ENCODE measurements around the gene WHRN.

GRCh38 chr9:114474425-114474824, 30.8 kb downstream of the WHRN start:
- TF ChIP-seq L3MBTL2 (conservative IDR thresholded peaks at IDR 0.05) (no peak), HDGF (IDR thresholded peaks at IDR 0.05; ENCODE audit: borderline replicate concordance) (no peak), BHLHE40 (IDR thresholded peaks at IDR 0.05; ENCODE audit: borderline replicate concordance) (no peak), SP1 (IDR thresholded peaks at IDR 0.05) (no peak), FOXA1 (IDR thresholded peaks at IDR 0.05) (no peak), ARNT (IDR thresholded peaks at IDR 0.05) (no peak), SUZ12 (IDR thresholded peaks at IDR 0.05) (no peak), FOXM1 (IDR thresholded peaks at IDR 0.05; ENCODE audit: borderline replicate concordance) (no peak), NFRKB (IDR thresholded peaks at IDR 0.05) (no peak), ELF4 (IDR thresholded peaks at IDR 0.05) (no peak), LEF1 (IDR thresholded peaks at IDR 0.05; ENCODE audit: borderline replicate concordance) (no peak), PKNOX1 (IDR thresholded peaks at IDR 0.05) (no peak)

Measured in HEK293T (cell line).